ENCODE results near the gene LRRC46.

Gene LRRC46

GRCh38 chr17:47831003-47831933 is at the start of gene LRRC46, which contains the start of gene MRPL10:
Gene LRRC46, plus strand, starts transcription at chr17:47831670. Its CDS starts 320 bp downstream, at chr17:47831990.
Gene MRPL10, minus strand, starts transcription at chr17:47831541. Its CDS starts 30 bp downstream, at chr17:47831511.
- DNase-seq = peak; percentile 88

GRCh38 chr17:47785538-47786123 is 45.8 kb upstream of the LRRC46 start:
- DNase-seq = no peak

GRCh38 chr17:47789611-47790561 is 41.6 kb upstream of the LRRC46 start:
- DNase-seq = peak; percentile 67

- no peak for DNase-seq
These were observed 40.4 kb upstream of the LRRC46 start for GRCh38 chr17:47791025-47791424.

- DNase-seq = no peak
These were observed 39.0 kb upstream of the LRRC46 start for GRCh38 chr17:47792457-47792856.

- DNase-seq = no peak
These were observed 38.5 kb upstream of the LRRC46 start for GRCh38 chr17:47792979-47793378.

- DNase-seq = no peak
These were observed 33.7 kb upstream of the LRRC46 start for GRCh38 chr17:47797797-47798196.

- DNase-seq = no peak
These were observed 30.8 kb upstream of the LRRC46 start for GRCh38 chr17:47800686-47801085.

- DNase-seq = no peak
These were observed 30.2 kb upstream of the LRRC46 start for GRCh38 chr17:47801176-47801765.

GRCh38 chr17:47801906-47802305 is 29.6 kb upstream of the LRRC46 start:
- no peak for DNase-seq

GRCh38 chr17:47802341-47803022 is 29.0 kb upstream of the LRRC46 start:
- peak; percentile 13 for DNase-seq

- DNase-seq = no peak
These were observed 28.3 kb upstream of the LRRC46 start for GRCh38 chr17:47803201-47803600.

GRCh38 chr17:47803751-47804150 is 27.7 kb upstream of the LRRC46 start:
- no peak for DNase-seq

- DNase-seq = no peak
These were observed 27.0 kb upstream of the LRRC46 start for GRCh38 chr17:47804461-47804860.

- DNase-seq = no peak
These were observed 25.2 kb upstream of the LRRC46 start for GRCh38 chr17:47806026-47806912.

- DNase-seq = no peak
These were observed 24.6 kb upstream of the LRRC46 start for GRCh38 chr17:47806913-47807255.

- no peak for DNase-seq
These were observed 24.0 kb upstream of the LRRC46 start for GRCh38 chr17:47807421-47807820.

- DNase-seq = no peak
These were observed 23.2 kb upstream of the LRRC46 start for GRCh38 chr17:47808036-47808829.

GRCh38 chr17:47808830-47809480 is 22.5 kb upstream of the LRRC46 start:
- DNase-seq = no peak
